WTC11 (cell line): ENCODE results near the gene RPRD1B. TPM values are rescaled to one million over a fixed set of nuclear protein-coding genes. Genes with fewer than 3 reads are reported as not detected.
"Not testable (repeated sequence)": the region's sequence is repeated elsewhere in the genome, so short reads cannot be mapped to it uniquely, and the experiment has no call there.

ENCODE experiments used
- ATAC-seq: fragments of 200-7000 bp; cut with Tn5 transposase; 2 replicates; pipeline ENCODE4 v1.10.0; 2021; ENCODE audit warnings: mild to moderate bottlenecking, moderate library complexity
- CTCF ChIA-PET: fragments of 300-600 bp; sonication (Branson Sonifier 250); formaldehyde crosslinking; loops from one replicate; lab custom pipeline; 2021; ENCODE audit warnings: antibody characterized with exemption; lab: Charles Lee
- POLR2A ChIA-PET: fragments of 350-600 bp; sonication (Branson Sonifier 250); formaldehyde crosslinking; loops from one replicate; lab custom pipeline; 2021; ENCODE audit warnings: antibody characterized with exemption; lab: Charles Lee
- DNase-seq: peaks from one replicate; pipeline ENCODE4 v3.0.0; 2021; ENCODE audit warnings: low spot score
- H3K27ac Mint-ChIP-seq: 2 replicates; pipeline ENCODE4 v1.8.0; 2021; ENCODE audit warnings: mixed read lengths
- H3K27me3 Mint-ChIP-seq: 2 replicates; pipeline ENCODE4 v1.8.0; 2021; ENCODE audit warnings: low read depth, mild to moderate bottlenecking, moderate library complexity, mixed read lengths
- H3K36me3 Mint-ChIP-seq: 2 replicates; pipeline ENCODE4 v1.8.0; 2021; ENCODE audit warnings: mixed read lengths
- H3K4me1 Mint-ChIP-seq: 2 replicates; pipeline ENCODE4 v1.8.0; 2022; ENCODE audit warnings: mixed read lengths
- H3K4me3 Mint-ChIP-seq: 2 replicates; pipeline ENCODE4 v1.8.0; 2021; ENCODE audit warnings: mild to moderate bottlenecking, moderate library complexity, mixed read lengths
- H3K9me3 Mint-ChIP-seq: 2 replicates; pipeline ENCODE4 v1.8.0; 2021; ENCODE audit warnings: mixed read lengths
- AFF4 ChIP-seq: sonication (generic); formaldehyde crosslinking; IDR thresholded peaks from 2 replicates; pipeline ENCODE4 v1.8.1; 2023; ENCODE audit warnings: mild to moderate bottlenecking, missing genetic modification reagents, borderline replicate concordance
- CDX4 ChIP-seq: fragments of 250-450 bp; sonication (Bioruptor Pico); IDR thresholded peaks from 2 replicates; pipeline ENCODE4 v1.9.0; 2021; ENCODE audit warnings: moderate library complexity, mild to moderate bottlenecking, inconsistent platforms, borderline replicate concordance
- CREM ChIP-seq: sonication (generic); formaldehyde crosslinking; IDR thresholded peaks from 2 replicates; pipeline ENCODE4 v1.8.1; 2022; ENCODE audit warnings: mild to moderate bottlenecking, missing genetic modification reagents, moderate library complexity
- GABPB1 ChIP-seq: sonication (generic); formaldehyde crosslinking; IDR thresholded peaks from 2 replicates; pipeline ENCODE4 v1.8.1; 2023; ENCODE audit warnings: mild to moderate bottlenecking, missing genetic modification reagents
- JAZF1 ChIP-seq: fragments of 250-450 bp; sonication (Bioruptor Pico); IDR thresholded peaks from 2 replicates; pipeline ENCODE4 v1.9.0; 2021; ENCODE audit warnings: moderate library complexity, mild to moderate bottlenecking, inconsistent platforms
- MAX ChIP-seq: sonication (generic); formaldehyde crosslinking; IDR thresholded peaks from 2 replicates; pipeline ENCODE4 v1.8.0; 2022; ENCODE audit warnings: mild to moderate bottlenecking, missing genetic modification reagents
- MLX ChIP-seq: sonication (generic); formaldehyde crosslinking; IDR thresholded peaks from 2 replicates; pipeline ENCODE4 v1.8.1; 2023; ENCODE audit warnings: mild to moderate bottlenecking, missing genetic modification reagents, moderate library complexity
- MXD4 ChIP-seq: fragments of 250-450 bp; sonication (Bioruptor Pico); IDR thresholded peaks from 2 replicates; pipeline ENCODE4 v1.8.0; 2021; ENCODE audit warnings: mild to moderate bottlenecking, moderate library complexity, borderline replicate concordance
- MYBL2 ChIP-seq: sonication (generic); formaldehyde crosslinking; IDR thresholded peaks from 2 replicates; pipeline ENCODE4 v1.8.1; 2023; ENCODE audit warnings: mild to moderate bottlenecking, moderate library complexity, missing genetic modification reagents
- NFATC4 ChIP-seq: fragments of 250-450 bp; sonication (Bioruptor Pico); IDR thresholded peaks from 2 replicates; pipeline ENCODE4 v1.9.0; 2021; ENCODE audit warnings: mild to moderate bottlenecking
- TEAD4 ChIP-seq: sonication (generic); formaldehyde crosslinking; IDR thresholded peaks from 2 replicates; pipeline ENCODE4 v1.8.0; 2022; ENCODE audit warnings: mild to moderate bottlenecking, missing genetic modification reagents
- ZNF281 ChIP-seq: sonication (generic); formaldehyde crosslinking; IDR thresholded peaks from 2 replicates; pipeline ENCODE4 v1.8.0; 2023; ENCODE audit warnings: mild to moderate bottlenecking, missing genetic modification reagents
- ZNF317 ChIP-seq: sonication (generic); formaldehyde crosslinking; IDR thresholded peaks from 2 replicates; pipeline ENCODE4 v1.8.1; 2023; ENCODE audit warnings: low read depth, mild to moderate bottlenecking, moderate library complexity, missing genetic modification reagents, borderline replicate concordance
- ZNF423 ChIP-seq: fragments of 250-450 bp; sonication (Bioruptor Pico); IDR thresholded peaks from 2 replicates; pipeline ENCODE4 v2.1.2; 2022; ENCODE audit warnings: mild to moderate bottlenecking, moderate library complexity
- total RNA-seq: library from RNA; stranded (reverse); gene quantifications from 3 replicates; pipeline ENCODE4 v1.2.3, GENCODE V29; 2021

RPRD1B gene
- total RNA-seq, 1 experiment from 2014 or later: 21.4 TPM

- Mint-ChIP-seq H3K27ac (no peak overlapping the region), H3K9me3 (no peaks in the 10 kb centered on the region), H3K4me1 (no peaks in the 10 kb centered on the region), H3K27me3 (no peaks in the 10 kb centered on the region), H3K4me3 (no peak overlapping the region), H3K36me3 (peaks cover 39% of the 10 kb centered on the region)
- TF ChIP-seq TEAD4 (CRISPR knock-in tag) (no peak), JAZF1 (CRISPR knock-in tag) (no peak), MLX (CRISPR knock-in tag) (no peak), AFF4 (CRISPR knock-in tag) (no peak), MXD4 (CRISPR knock-in tag) (no peak), ZNF423 (CRISPR knock-in tag) (no peak), MYBL2 (CRISPR knock-in tag) (no peak), CREM (CRISPR knock-in tag) (no peak), GABPB1 (CRISPR knock-in tag) (no peak), ZNF317 (no peak), MAX (CRISPR knock-in tag) (no peak), ZNF281 (CRISPR knock-in tag) (no peak), CDX4 (no peak), NFATC4 (CRISPR knock-in tag) (no peak)
- no peak for DNase-seq
- CTCF ChIA-PET: interaction anchor here (1.4 kb wide), 1 partner anchor 15 kb away, joined by 4 read pairs; no protein-coding TSS in a partner anchor
- POLR2A ChIA-PET: no interaction called here
- ATAC-seq: no peak
Measured at GRCh38 chr20:38008233-38008944, 25.2 kb upstream of the RPRD1B start.

GRCh38 chr20:38009416-38009815, 24.1 kb upstream of the RPRD1B start:
- H3K9me3 Mint-ChIP-seq, DNase-seq, H3K27ac Mint-ChIP-seq, H3K4me1 Mint-ChIP-seq, ATAC-seq, H3K4me3 Mint-ChIP-seq, POLR2A ChIA-PET, H3K27me3 Mint-ChIP-seq: not testable (repeated sequence)
- CTCF ChIA-PET: interaction anchor here (1.0 kb wide), 1 partner anchor 17 kb away, joined by 4 read pairs; no protein-coding TSS in a partner anchor
- H3K36me3 Mint-ChIP-seq: peaks cover 38% of the 10 kb centered on the region
